HuH-7 (cell line): ENCODE measurements around the gene NAIP.
"Not testable (repeated sequence)": the region's sequence is repeated elsewhere in the genome, so short reads cannot be mapped to it uniquely, and the experiment has no call there.

ENCODE experiments used
- DNase-seq: peaks from one replicate; pipeline ENCODE4 v3.0.0; 2011; ENCODE audit warnings: low spot score

Gene NAIP, protein sequence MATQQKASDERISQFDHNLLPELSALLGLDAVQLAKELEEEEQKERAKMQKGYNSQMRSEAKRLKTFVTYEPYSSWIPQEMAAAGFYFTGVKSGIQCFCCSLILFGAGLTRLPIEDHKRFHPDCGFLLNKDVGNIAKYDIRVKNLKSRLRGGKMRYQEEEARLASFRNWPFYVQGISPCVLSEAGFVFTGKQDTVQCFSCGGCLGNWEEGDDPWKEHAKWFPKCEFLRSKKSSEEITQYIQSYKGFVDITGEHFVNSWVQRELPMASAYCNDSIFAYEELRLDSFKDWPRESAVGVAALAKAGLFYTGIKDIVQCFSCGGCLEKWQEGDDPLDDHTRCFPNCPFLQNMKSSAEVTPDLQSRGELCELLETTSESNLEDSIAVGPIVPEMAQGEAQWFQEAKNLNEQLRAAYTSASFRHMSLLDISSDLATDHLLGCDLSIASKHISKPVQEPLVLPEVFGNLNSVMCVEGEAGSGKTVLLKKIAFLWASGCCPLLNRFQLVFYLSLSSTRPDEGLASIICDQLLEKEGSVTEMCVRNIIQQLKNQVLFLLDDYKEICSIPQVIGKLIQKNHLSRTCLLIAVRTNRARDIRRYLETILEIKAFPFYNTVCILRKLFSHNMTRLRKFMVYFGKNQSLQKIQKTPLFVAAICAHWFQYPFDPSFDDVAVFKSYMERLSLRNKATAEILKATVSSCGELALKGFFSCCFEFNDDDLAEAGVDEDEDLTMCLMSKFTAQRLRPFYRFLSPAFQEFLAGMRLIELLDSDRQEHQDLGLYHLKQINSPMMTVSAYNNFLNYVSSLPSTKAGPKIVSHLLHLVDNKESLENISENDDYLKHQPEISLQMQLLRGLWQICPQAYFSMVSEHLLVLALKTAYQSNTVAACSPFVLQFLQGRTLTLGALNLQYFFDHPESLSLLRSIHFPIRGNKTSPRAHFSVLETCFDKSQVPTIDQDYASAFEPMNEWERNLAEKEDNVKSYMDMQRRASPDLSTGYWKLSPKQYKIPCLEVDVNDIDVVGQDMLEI (N-terminal part only)

DNA sequence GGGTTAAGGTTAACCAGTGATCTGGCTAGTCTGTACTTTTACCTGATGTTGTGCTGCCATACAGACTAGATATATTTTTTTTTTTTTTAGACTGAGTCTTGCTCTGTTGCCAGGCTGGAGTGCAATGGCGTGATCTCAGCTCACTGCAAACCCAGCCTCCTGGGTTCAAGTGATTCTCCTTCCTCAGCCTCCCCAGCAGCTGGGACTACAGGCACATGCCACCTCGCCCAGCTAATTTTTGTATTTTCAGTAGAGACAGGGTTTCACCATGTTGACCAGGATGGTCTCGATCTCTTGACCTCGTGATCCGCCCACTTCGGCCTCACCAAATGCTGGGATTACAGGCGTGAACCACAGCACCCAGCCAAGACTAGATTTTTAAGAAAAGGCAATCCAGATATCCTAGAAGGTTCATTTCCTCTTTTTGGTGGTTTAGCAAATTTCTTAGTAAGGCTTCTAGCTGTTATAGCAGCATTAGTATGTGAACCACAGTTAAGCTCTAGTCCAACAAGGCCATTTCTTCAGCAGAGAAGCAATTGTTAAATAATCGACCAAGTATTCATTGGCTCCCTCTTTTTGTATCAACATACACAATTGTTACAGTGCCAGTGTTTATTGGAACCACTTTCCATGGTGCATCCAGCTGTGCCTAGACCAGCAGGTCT is at the start of gene NAIP:
Gene NAIP, minus strand, starts transcription at position 51 of the 665 bp plus-strand sequence. CDS start 12,424 bp downstream, outside the sequence.
- not testable (repeated sequence) for DNase-seq

DNA sequence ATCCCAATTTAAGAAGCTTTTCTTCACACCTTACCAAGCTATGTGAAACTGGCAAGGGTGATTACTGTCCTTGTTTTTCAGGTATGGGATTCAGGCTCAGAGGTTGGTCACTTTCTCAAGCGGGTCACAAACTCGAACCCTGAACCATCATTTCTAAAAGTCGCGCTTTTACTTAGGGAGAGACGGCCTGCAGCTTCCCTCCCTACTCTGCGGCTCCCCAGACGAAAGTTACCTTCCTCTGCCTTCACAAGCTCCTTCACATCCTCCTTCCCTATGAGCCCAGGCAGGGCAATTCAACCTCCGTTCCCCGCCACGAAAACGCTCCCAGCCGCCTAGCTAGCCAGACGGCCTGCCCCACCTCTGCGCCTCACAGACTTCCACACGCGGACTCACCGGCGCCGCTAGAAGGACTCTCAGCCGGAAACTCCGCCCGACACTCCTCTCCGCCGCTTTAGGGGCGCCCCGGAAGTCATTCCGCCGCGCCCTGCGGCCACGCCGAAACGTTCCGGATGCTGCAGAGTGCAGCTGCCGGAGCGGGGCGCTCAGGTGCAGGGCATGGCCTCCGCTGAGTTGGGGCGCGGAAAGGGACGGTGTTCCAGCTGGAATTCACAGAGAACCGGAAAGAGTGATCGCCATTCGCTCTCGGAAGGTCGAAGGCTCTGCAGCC is 42.3 kb upstream of the NAIP start, which contains the start of gene GTF2H2:
Gene GTF2H2, minus strand, starts transcription at position 415 of the 667 bp plus-strand sequence. CDS start 4,913 bp downstream, outside the sequence.
- DNase-seq, result not testable (repeated sequence)

DNA sequence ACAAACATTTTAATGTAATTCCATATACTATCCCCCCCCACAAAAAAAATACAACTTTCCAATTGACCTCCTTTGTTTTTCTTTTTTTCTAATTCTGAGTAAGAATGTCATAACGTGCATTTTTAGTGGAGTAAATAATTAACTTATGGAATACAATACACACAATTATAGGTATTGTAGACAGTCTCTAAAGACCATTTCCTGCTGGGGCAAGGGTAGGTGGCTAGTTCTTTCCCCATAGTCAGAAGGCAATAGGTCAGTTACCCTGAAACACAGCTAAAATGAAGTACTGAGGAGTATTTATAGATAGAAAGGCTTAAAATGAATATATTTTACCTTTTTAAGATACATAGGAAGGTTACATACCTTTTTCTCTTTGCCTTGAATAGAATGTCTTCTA is 36.2 kb upstream of the NAIP start:
- not testable (repeated sequence) for DNase-seq

DNA sequence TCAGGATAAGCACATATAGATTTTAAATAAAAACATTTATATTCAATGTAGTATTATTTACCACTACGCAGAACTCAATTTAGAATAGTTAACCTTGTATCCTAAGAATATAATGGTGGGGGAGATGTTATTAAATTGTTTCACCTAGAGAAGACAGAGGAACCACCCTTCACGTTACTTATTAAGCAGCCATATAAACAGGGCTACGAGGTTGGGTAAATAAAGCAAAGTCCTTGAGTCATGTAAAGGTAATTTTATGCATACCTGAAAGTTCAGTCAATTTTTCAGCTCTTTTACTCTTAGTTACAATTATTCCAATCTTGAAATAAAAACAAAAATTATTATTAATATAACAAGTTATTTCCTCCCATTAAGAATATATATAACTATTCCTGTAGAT is 34.3 kb upstream of the NAIP start:
- not testable (repeated sequence) for DNase-seq

DNA sequence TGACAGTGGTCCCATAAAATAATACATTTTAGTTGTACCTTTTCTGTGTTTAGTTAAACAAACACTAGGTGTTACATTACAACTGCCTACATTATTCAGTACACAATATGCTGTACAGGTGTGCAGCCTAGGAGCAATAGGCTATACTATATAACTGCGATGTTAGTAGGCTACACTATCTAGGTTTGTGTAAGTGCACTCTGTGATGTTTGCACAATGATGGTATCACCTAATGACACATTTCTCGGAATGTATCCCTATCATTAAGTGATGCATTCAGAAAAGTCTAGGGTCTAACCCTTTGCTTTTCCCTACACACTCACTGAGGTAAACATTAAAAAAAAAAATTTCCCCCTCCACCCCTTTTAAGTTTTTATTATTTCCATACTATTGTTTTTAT is 19.7 kb upstream of the NAIP start:
- DNase-seq, result not testable (repeated sequence)

DNA sequence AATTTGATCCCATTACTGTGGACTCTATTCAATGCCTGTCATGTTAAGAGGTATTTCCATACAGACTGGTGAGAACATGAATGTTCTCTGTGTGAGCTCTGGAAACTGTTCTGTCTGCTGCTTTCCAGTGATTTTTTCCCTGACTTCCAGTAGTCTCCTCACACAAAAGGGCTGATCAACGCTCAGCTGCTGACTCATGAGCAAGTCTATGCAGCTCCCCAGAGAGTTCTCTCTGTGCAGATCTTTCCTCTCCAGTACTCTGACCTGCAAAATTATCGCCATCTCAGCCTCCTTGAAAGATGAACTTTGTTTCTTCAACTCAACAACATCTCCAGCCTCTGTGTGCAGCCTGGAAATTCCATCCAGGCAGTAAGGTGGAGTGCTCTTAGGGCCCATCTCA is 19.0 kb upstream of the NAIP start:
- DNase-seq, result not testable (repeated sequence)

DNA sequence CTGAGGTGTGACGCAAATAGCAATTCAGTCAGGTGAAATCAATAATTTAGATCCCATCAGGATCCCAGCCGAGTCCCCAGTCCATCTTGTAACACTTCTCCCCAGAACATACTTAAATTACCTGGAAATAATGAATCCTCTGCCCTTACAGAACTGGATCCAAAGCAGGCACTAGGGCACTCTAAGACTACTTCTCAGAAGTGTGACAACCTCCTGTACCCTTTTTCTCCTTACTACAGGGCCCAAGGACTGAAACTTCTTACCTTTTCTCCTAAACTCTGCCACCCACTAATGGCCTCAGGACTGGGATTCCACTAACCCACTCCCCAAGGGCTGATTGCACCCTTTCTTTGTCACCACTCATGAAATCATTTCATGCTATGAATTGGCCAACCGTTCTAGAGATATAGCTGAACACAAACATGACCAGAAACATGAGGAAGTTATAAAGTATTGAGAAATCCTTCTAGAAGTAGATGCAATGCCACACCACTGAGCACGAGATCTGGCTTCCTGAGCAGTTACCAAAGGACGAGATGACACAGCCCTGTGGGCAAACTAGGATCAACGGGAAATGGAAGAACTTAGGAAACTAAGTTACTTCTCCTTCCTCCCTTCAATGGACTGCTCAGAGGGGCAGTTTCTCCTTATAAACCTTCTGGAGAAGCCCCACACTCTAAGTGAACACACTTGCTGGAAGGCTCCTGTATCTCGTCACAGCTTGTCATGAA is 6.1 kb upstream of the NAIP start:
- not testable (repeated sequence) for DNase-seq

DNA sequence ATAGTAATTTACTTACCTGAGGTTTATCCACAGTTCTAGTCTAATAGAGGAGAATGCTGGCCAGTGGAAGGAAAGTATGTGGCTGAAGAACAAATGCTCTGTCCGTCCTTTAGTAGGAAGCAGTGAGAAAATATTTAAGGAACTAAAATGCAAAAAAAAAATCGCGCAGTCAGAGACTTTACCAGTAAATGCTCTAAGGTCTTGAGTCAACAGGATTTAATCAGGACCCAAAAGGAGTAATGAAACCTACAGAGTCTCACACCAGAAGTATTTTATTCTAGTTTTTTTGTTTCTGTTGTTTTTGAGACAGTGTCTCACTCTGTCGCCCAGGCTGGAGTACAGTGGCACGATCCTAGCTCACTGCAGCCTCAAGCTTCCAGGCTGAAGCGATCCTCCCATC is 4.5 kb downstream of the NAIP start:
- not testable (repeated sequence) for DNase-seq

DNA sequence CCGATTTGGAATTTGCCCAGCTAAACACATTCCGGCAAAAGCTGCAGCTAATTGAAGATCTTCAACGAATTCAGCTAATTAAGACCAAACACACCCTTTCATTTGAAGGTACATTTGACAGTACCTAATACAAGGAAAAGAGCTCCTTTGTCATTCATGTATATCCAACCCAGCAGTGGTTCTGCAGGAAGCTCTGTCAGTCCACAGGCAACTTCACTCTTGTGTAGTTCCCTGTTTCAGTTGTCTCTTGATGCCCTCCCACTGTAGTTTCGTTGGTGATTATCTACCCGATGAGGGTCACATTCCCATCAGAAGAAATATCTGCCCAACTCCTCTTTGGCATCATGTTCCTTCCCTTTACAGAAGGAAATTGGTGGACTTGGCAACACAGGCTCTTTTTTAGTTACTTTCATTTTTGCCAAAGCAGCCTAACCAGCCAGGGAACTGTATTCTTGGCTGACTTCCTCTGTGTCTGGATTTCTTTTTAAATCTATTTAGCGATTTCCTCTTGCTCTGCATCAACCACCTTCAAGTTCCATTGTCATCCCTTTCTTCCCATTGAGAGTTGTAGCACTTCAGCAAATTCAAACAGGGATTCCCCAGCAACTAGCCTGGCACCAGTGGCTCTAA is 6.6 kb downstream of the NAIP start:
- DNase-seq, result not testable (repeated sequence)

DNA sequence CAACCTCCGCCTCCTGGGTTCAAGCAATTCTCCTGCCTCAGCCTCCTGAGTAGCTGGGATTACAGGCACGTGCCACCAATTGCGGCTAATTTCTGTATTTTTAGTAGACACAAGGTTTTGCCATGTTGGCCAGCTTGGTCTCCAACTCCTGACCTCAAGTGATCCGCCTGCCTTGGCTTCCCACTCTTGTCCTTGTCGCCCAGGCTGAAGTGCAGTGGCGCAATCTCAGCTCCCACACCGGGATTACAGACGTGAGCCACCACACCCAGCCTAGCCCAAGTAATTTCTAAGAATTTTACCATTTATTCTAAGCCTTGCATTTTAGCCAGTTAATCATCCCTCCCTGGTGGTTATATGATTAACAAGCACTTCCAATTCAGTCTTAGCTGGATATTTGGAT is 11.0 kb downstream of the NAIP start:
- DNase-seq, result no peak

DNA sequence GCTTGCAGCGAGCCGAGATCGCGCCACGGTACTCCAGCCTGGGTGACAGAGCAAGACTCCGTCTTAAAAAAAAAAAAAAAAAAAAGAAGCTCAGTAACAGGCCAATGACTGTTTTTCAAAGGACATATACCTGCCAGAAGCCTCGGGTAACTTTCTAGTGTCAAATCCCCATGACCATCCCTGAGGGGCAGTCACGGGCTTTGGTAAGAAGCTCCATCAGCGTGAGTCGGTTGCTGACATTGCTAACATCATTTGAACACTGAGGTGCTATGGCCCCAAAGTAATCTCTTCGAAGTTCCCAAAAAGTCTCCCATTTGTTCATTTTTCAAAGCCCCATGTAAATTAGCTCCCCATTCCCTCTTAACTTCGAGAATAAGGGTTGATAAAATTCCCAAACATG is 11.6 kb downstream of the NAIP start:
- DNase-seq, result peak; percentile 7

DNA sequence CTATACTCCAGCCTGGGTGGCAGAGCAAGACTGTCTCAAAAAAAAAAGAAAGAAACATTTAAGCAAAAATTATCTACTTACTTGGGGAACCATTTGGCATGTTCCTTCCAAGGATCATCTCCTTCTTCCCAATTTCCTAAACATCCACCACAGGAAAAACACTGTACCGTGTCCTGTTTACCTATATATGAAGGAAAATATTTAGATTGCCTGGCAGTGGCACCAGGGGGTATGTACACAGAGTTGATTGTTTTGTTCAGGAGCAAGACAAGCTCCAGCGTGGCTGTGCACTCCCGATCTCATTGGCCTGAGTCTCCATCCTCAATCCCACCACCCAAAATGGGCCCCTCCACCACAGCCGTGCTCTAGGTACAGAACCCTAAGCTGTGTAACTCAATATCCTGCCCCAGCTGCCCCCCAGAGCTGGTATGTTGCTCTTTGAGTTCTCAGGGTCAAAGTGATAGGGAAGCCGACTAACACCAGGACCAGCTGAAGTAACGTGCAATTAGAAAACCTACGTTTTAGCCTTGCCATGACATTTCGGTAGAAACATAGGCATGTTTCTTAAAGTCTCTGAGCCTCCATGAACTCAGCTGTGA is 13.8 kb downstream of the NAIP start:
- no peak for DNase-seq

DNA sequence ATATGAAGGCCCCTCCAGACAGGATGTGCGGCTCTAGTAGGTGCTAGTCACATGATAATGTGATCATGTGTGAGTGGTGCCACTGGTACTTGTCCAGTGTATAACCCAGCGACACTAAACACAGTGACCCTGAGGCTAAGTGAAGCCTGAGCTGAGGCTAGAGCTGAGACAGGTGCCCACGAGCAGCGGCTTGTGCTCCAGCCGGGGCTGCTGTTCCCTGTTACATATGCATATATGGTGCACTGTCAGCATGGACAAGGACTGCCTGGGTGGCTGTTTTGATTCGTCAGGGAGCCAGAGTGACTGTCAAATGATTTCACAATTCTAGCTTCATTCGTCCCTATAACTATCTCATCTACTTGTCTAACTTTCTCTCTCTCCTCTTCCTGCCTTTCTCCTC is 18.2 kb downstream of the NAIP start:
- DNase-seq, result not testable (repeated sequence)

DNA sequence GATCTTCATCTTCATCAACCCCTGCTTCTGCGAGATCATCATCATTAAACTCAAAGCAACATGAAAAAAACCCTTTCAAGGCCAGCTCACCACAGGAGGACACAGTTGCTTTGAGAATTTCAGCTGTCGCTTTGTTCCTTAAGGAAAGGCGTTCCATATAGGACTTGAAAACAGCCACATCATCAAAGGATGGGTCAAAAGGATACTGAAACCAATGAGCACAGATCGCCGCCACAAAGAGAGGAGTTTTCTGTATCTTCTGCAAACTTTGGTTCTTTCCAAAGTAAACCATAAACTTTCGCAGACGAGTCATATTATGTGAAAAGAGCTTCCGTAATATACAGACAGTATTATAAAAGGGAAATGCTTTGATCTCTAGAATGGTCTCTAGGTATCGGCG is 40.3 kb downstream of the NAIP start:
- not testable (repeated sequence) for DNase-seq

DNA sequence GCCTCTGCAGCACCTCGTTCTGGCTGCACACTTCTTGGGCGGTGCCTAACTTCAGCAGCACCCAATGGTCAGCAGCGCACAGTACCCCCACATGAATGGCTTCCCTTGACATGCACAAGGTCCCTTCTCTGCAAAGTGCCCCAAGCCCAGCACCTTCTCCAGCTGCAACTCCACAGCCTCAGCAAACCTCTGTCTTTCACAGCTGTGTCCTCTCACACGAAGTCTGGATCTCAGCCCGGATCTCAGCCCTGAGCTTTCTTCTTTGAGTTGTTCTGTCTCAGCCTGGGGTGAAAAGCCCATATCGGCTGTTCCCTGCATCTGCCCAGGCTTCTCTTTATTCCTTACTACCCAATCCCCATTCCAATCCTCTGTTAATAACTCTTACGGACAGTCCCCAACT is 57.9 kb downstream of the NAIP start:
- DNase-seq, result not testable (repeated sequence)

DNA sequence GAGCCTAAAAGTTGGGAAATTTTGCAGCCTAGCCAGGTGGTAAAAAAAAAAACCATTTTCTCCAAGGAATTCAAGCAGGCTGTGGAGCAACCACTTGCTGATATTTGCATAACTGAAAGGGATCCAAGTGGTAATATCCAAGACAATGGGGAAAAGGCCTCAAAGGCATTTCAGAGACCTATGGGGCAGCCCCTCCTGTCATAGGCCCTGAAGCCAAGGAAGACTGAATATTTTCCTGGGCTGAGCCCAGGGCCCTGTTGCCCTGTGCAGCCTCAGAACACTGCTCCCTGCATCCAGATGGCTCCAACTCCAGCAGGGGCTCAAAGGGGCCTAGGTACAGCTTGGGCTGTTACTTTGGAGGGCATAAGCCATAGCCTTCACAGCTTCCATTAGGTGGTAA is 60.6 kb downstream of the NAIP start:
- DNase-seq, result not testable (repeated sequence)

DNA sequence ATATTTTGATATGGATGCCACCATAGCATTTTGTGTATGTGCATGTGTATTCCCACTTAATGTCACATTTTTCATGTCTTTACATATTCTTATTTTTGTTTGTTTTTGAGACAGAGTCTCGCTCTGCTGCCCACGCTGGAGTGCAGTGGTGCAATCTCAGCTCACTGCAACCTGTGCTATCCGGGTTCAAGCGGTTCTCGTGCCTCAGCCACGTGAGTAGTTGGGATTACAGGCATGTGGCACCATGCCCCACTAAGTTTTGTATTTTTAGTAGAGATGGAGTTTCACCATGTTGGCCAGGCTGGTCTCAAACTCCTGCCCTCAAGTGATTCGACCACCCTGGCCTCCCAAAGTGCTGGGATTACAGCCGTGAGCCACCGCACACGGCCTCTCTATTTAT is 72.1 kb downstream of the NAIP start:
- not testable (repeated sequence) for DNase-seq

DNA sequence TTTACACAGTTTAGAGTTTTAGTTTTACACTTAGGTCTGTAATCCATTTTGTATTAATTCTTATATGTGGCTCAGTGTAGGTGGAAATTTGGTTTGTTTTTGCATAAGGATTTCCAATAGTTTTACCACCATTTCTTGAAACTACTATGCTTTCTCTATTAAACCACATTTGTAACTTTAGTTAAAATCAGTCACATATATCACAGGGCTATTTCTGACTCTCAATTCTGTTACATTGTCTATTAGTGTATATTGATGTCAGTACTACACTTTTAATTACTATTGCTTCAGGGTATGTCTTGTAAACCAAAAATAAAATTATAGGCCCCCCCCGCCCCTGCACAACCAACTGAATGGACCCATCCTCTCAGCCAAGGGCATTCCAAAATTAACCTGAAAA is 92.6 kb downstream of the NAIP start:
- DNase-seq, result not testable (repeated sequence)

DNA sequence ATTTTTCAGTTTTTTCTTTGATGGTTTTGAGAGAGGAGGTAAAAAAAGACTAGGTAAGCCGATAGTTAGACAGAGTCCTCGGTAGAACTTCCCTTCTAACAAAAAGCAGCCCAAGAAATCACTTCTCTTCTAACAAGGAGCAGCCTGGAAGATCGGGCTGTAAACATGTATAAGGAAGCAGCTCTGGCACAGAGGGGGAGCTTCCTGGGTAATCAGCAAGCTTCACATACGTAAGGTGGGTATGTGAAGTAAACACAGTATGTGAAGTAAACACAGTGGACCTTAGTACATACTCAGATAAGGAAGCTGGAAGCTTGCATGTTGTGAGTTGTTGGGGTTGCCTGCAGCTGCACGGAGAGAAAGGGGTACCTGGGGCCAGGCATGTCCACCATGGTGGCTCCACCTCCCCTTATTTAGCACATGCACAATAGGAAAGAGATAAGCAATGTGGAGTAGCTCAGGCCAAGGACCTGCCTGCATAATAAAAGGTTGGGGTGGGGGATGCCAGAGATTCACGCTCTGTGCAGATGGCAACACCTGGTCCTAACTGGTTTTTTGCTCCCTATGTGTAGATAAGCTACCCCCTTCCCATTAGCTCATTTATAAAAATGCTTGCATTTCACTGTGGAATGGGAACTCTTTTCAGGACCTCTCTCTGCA is 93.3 kb downstream of the NAIP start:
- not testable (repeated sequence) for DNase-seq
